Mammary epithelial cell (primary cell): ENCODE results near the gene MTCL1.

Source experiments
- EZH2 ChIP-seq: IDR thresholded peaks from 2 replicates; pipeline ENCODE4 v1.6.1; 2012; ENCODE audit warnings: low read length, inconsistent platforms, borderline replicate concordance
- TF ChIP-seq, protein P1 (sequence below), 2 donors: IDR thresholded peaks in 1 of 2; conservative IDR thresholded peaks in 1 of 2; 2 replicates each; pipeline ENCODE4 v1.5.1; 2011 to 2012; ENCODE audit warnings: inconsistent platforms in 2 of 2, low read length in 2 of 2, mild to moderate bottlenecking in 2 of 2, control low read depth in 1 of 2, low read depth in 1 of 2; ENCODE audit not compliant: insufficient read depth in 1 of 2; ENCODE audit errors: extremely low read depth in 1 of 2

DNA sequence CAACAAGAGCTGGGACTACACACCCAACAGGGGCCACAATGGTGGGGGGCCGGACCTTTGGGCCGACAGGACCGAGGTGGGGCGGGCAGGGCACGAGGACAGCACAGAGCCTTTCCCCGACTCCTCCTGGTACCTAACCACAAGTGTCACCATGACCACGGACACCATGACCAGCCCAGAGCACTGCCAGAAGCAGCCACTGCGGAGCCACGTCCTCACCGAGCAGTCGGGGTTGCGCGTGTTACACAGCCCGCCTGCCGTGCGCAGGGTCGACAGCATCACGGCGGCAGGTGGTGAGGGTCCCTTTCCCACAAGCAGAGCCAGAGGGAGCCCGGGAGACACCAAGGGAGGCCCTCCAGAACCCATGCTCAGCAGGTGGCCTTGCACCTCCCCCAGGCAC, 119.5 kb downstream of the MTCL1 start:
- TF ChIP-seq, protein P1, sequence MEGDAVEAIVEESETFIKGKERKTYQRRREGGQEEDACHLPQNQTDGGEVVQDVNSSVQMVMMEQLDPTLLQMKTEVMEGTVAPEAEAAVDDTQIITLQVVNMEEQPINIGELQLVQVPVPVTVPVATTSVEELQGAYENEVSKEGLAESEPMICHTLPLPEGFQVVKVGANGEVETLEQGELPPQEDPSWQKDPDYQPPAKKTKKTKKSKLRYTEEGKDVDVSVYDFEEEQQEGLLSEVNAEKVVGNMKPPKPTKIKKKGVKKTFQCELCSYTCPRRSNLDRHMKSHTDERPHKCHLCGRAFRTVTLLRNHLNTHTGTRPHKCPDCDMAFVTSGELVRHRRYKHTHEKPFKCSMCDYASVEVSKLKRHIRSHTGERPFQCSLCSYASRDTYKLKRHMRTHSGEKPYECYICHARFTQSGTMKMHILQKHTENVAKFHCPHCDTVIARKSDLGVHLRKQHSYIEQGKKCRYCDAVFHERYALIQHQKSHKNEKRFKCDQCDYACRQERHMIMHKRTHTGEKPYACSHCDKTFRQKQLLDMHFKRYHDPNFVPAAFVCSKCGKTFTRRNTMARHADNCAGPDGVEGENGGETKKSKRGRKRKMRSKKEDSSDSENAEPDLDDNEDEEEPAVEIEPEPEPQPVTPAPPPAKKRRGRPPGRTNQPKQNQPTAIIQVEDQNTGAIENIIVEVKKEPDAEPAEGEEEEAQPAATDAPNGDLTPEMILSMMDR (conservative IDR thresholded peaks at IDR 0.05 in 1 of 2, IDR thresholded peaks at IDR 0.05 in 1 of 2; ENCODE audit: extremely low read depth in 1 of 2, insufficient read depth in 1 of 2, low read depth in 1 of 2, low read length in 2 of 2) = no peak
- TF ChIP-seq EZH2 = no peak
